Peyer's patch (tissue), 4 donors: ENCODE results near the gene TMEM45B.
"Not testable (repeated sequence)": the region's sequence is repeated elsewhere in the genome, so short reads cannot be mapped to it uniquely, and the experiment has no call there.

ENCODE experiments used
- CTCF ChIP-seq, 6 experiments: fragments of 450-650 bp in 4 of 6; fragments of 200-600 bp in 2 of 6; sonication (generic) in 1 of 6; IDR thresholded peaks; one replicate each; pipeline ENCODE4 v1.5.1; 2017 to 2019; ENCODE audit warnings: antibody characterized with exemption in 6 of 6, mild to moderate bottlenecking in 3 of 6, moderate library complexity in 1 of 6
- POLR2A ChIP-seq, 2 donors: fragments of 450-650 bp; IDR thresholded peaks; one replicate each; pipeline ENCODE4 v1.5.1; 2017; ENCODE audit warnings: antibody characterized with exemption in 2 of 2, mild to moderate bottlenecking in 2 of 2, moderate library complexity in 2 of 2

GRCh38 chr11:129818236-129818635 is 2.6 kb downstream of the TMEM45B start:
- TF ChIP-seq POLR2A, CTCF (IDR thresholded peaks at IDR 0.05): not testable (repeated sequence)
